HFF-Myc (cell line): ENCODE measurements around the gene DDX39A.
"Not testable (repeated sequence)": the region's sequence is repeated elsewhere in the genome, so short reads cannot be mapped to it uniquely, and the experiment has no call there.

Experiments used
- DNase-seq: peaks from one replicate; pipeline ENCODE4 v3.0.0-alpha.2; 2011; ENCODE audit warnings: low read depth; ENCODE audit errors: extremely low read depth
- H3K4me3 ChIP-seq: replicated peaks from 2 replicates; pipeline ENCODE4 v1.5.1; 2011; ENCODE audit warnings: low read depth, mild to moderate bottlenecking, control low read depth, low read length
- CTCF ChIP-seq: IDR thresholded peaks from 2 replicates; pipeline ENCODE4 v1.5.1; 2012; ENCODE audit warnings: mild to moderate bottlenecking, low read depth, low read length, control low read depth; ENCODE audit errors: missing control alignments

The DDX39A gene

GRCh38 chr19:14419106-14419813, at the start of gene DDX39A:
DDX39A (minus strand) TSS chr19:14419341; CDS start chr19:14413220, 6,121 bp downstream.
- peak; percentile 97 for DNase-seq
- TF ChIP-seq CTCF = no peak
- peak within 1 kb of the TSS; percentile 89 for H3K4me3 ChIP-seq

- peak; percentile 10 for TF ChIP-seq CTCF
- no peak for DNase-seq
- no peak overlapping the region for H3K4me3 ChIP-seq
These were observed 48.7 kb upstream of the DDX39A start for GRCh38 chr19:14467816-14468215.

- DNase-seq = no peak
- TF ChIP-seq CTCF = no peak
- H3K4me3 ChIP-seq = no peak overlapping the region
These were observed 48.2 kb upstream of the DDX39A start for GRCh38 chr19:14467391-14467790.

GRCh38 chr19:14463747-14464146, 44.6 kb upstream of the DDX39A start:
- no peak for DNase-seq
- no peak overlapping the region for H3K4me3 ChIP-seq
- TF ChIP-seq CTCF = no peak

- not testable (repeated sequence) for H3K4me3 ChIP-seq, DNase-seq
These were observed 43.3 kb upstream of the DDX39A start for GRCh38 chr19:14462401-14462800.

- no peak overlapping the region for H3K4me3 ChIP-seq
- DNase-seq = no peak
- no peak for TF ChIP-seq CTCF
These were observed 41.8 kb upstream of the DDX39A start for GRCh38 chr19:14460935-14461334.

GRCh38 chr19:14459703-14460102, 40.6 kb upstream of the DDX39A start:
- DNase-seq = no peak
- TF ChIP-seq CTCF = no peak
- no peak overlapping the region for H3K4me3 ChIP-seq

- not testable (repeated sequence) for H3K4me3 ChIP-seq
These were observed 33.2 kb upstream of the DDX39A start for GRCh38 chr19:14452303-14452702.

More at GRCh38 chr19:14452303-14452702, 33.2 kb upstream of the DDX39A start:
- not testable (repeated sequence) for DNase-seq
